Progenitor cell of endocrine pancreas (in vitro differentiated cells): Measurements from ENCODE around the gene ZSWIM4. TPM values are rescaled to one million over a fixed set of nuclear protein-coding genes. Genes with fewer than 3 reads are reported as not detected.

Experiments
- DNase-seq: peaks from one replicate; pipeline ENCODE4 v3.0.0; 2021; ENCODE audit warnings: low spot score; ENCODE audit not compliant: unreplicated experiment
- H3K27ac Mint-ChIP-seq: 2 replicates; pipeline ENCODE4 v1.8.0; 2021; ENCODE audit warnings: mild to moderate bottlenecking, moderate library complexity, mixed read lengths
- H3K27me3 Mint-ChIP-seq: 2 replicates; pipeline ENCODE4 v1.8.0; 2021; ENCODE audit warnings: mixed read lengths
- H3K36me3 Mint-ChIP-seq: 2 replicates; pipeline ENCODE4 v1.8.0; 2022; ENCODE audit warnings: mixed read lengths; ENCODE audit not compliant: insufficient read depth
- H3K4me1 Mint-ChIP-seq: 2 replicates; pipeline ENCODE4 v1.8.0; 2021; ENCODE audit warnings: low read depth, mixed read lengths
- H3K4me3 Mint-ChIP-seq: 2 replicates; pipeline ENCODE4 v1.8.0; 2021; ENCODE audit warnings: low read depth, mild to moderate bottlenecking, moderate library complexity, mixed read lengths
- H3K9me3 Mint-ChIP-seq: 2 replicates; pipeline ENCODE4 v1.8.0; 2021; ENCODE audit warnings: low read depth, mixed read lengths
- CTCF ChIP-seq: fragments of 200-600 bp; sonication (generic); IDR thresholded peaks from one replicate; pipeline ENCODE4 v1.5.0; 2021; ENCODE audit warnings: antibody characterized with exemption, mild to moderate bottlenecking; ENCODE audit not compliant: unreplicated experiment
- total RNA-seq: library from RNA; stranded (reverse); gene quantifications from 2 replicates; pipeline ENCODE4 v1.2.1, GENCODE V29; 2021

Gene ZSWIM4
- total RNA-seq, 1 donor from 2014 or later = 34.6 TPM

DNA sequence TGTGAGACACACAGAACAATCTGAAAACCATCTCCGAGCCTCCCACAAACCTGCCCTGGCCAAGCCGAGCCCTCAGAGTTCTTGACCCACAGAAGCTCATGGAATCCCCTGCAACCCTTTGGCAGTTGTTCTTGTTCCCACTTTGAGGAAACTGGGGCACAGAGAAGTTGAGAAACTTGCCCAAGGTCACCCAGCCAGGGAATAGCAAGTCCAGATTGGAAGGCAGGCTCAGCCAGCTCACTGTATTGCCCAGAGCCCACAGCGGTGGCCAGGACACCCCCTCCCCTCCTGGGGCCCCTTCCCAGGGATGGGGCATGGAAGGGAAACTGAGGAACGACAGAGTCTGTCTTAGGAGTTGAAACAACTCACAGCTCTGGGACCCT, 1.8 kb downstream of the ZSWIM4 start:
- H3K4me1 Mint-ChIP-seq = peaks cover 11% of the 10 kb centered on the region
- DNase-seq = no peak
- H3K27me3 Mint-ChIP-seq = no peaks in the 10 kb centered on the region
- no peaks in the 10 kb centered on the region for H3K9me3 Mint-ChIP-seq
- TF ChIP-seq CTCF = no peak
- peak overlapping the region; percentile 84 for H3K4me3 Mint-ChIP-seq
- peak overlapping the region; percentile 94 for H3K27ac Mint-ChIP-seq
- H3K36me3 Mint-ChIP-seq = peaks cover 10% of the 10 kb centered on the region

DNA sequence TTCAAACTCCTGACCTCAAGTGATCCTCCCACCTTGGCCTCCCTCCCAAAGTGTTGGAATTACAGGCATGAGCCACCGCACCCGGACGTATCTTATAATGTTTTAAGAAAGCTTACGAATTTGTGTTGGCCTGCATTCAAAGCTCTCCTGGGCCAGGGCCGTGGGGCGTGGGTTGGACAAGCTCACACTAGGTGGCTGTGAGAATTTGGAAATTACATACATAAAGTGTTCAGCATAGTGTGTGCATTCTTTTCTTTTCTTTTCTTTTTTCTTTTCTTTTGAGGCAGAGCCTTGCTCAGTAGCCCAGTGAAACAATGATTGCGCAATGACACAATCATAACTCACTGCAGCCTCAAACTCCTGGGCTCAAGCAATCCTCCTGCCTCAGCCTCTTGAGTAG, 2.6 kb downstream of the ZSWIM4 start:
- no peak for TF ChIP-seq CTCF
- H3K4me1 Mint-ChIP-seq = peaks cover 11% of the 10 kb centered on the region
- peaks cover 12% of the 10 kb centered on the region for H3K36me3 Mint-ChIP-seq
- no peak for DNase-seq
- H3K4me3 Mint-ChIP-seq = peak overlapping the region; percentile 14
- peak overlapping the region; percentile 74 for H3K27ac Mint-ChIP-seq
- no peaks in the 10 kb centered on the region for H3K27me3 Mint-ChIP-seq
- H3K9me3 Mint-ChIP-seq = no peaks in the 10 kb centered on the region

DNA sequence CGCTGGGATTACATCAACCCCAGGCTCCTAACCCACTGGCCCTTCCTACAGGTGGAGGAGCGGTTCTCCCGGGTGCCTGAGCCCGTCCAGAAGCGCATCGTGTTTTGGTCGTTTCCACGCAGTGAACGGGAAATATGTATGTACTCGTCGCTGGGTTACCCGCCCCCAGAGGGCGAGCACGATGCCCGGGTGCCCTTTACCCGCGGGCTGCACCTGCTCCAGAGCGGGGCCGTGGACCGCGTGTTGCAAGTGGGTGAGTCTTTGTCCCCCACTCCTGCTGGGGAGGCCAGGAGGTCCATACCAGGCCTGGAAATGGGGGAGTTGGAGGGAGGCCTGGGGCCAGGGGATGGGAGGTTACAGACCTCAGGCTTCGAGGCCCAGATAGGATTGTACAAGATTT, 4.4 kb downstream of the ZSWIM4 start:
- TF ChIP-seq CTCF = no peak
- no peak overlapping the region for H3K27ac Mint-ChIP-seq
- H3K9me3 Mint-ChIP-seq = no peaks in the 10 kb centered on the region
- DNase-seq = no peak
- H3K4me3 Mint-ChIP-seq = no peak overlapping the region
- peaks cover 11% of the 10 kb centered on the region for H3K4me1 Mint-ChIP-seq
- H3K36me3 Mint-ChIP-seq = peaks cover 14% of the 10 kb centered on the region
- H3K27me3 Mint-ChIP-seq = no peaks in the 10 kb centered on the region

GRCh38 chr19:13803038-13803437, 7.8 kb downstream of the ZSWIM4 start:
- TF ChIP-seq CTCF = no peak
- DNase-seq = no peak
- Mint-ChIP-seq H3K4me3 (no peak overlapping the region), H3K4me1 (no peaks in the 10 kb centered on the region), H3K27me3 (no peaks in the 10 kb centered on the region), H3K27ac (no peak overlapping the region), H3K36me3 (peaks cover 19% of the 10 kb centered on the region), H3K9me3 (no peaks in the 10 kb centered on the region)

- Mint-ChIP-seq H3K4me3 (no peak overlapping the region), H3K9me3 (no peaks in the 10 kb centered on the region), H3K4me1 (no peaks in the 10 kb centered on the region), H3K27ac (no peak overlapping the region), H3K36me3 (peaks cover 19% of the 10 kb centered on the region), H3K27me3 (no peaks in the 10 kb centered on the region)
- no peak for DNase-seq
- TF ChIP-seq CTCF = peak; percentile 49
Measured at GRCh38 chr19:13804830-13805683, 9.8 kb downstream of the ZSWIM4 start.
